ENCODE measurements around the gene EDC4. TPM values are rescaled to one million over a fixed set of nuclear protein-coding genes. Genes with fewer than 3 reads are reported as not detected.

The EDC4 gene
- total RNA-seq, 1 experiment from 2014 or later = 106 TPM

GRCh38 chr16:67825906-67826305 lies 46.9 kb upstream of the EDC4 start:
- H3K9ac ChIP-seq (ENCODE audit: extremely low read depth, insufficient read length, low read length) = no peak overlapping the region
- TF ChIP-seq CTCF (conservative IDR thresholded peaks at IDR 0.05) = no peak
- no peak overlapping the region for H3K4ac ChIP-seq (ENCODE audit: low read depth, low read length)
- Mint-ChIP-seq H3K27ac (no peak overlapping the region), H3K27me3 (ENCODE audit: low read depth) (peaks cover 2% of the 10 kb centered on the region; the same call in 1 of the 2 replicates), H3K4me1 (peaks cover 12 to 15% of the 10 kb centered on the region in 2 experiments), H3K9me3 (no peaks in the 10 kb centered on the region), H3K36me3 (ENCODE audit: insufficient read depth in 1 of 3, low read depth in 3 of 3) (peaks cover 20 to 51% (median 51%) of the 10 kb centered on the region in 3 experiments; a peak in 6 of 7 replicates), H3K4me3 (no peak overlapping the region)
- no CpG with 5 or more reads among the region's 14 CpGs for WGBS (ENCODE audit: extremely low coverage, insufficient read length, low lambda C conversion rate)
- H3K79me2 ChIP-seq (ENCODE audit: insufficient read depth, low read length) = no peaks in the 10 kb centered on the region
- no peak overlapping the region for H2BK20ac ChIP-seq (ENCODE audit: low read depth, low read length, poor library complexity, severe bottlenecking)
- H2BK15ac ChIP-seq (ENCODE audit: low read depth, low read length) = no peak overlapping the region
- no peak for DNase-seq
- no peak overlapping the region for H4K8ac ChIP-seq (replicated peaks; ENCODE audit: insufficient read length, low read depth, low read length)
- no peak overlapping the region for H3K23ac ChIP-seq (ENCODE audit: insufficient read length, low read depth, low read length)
- no peak overlapping the region for H3K18ac ChIP-seq (ENCODE audit: insufficient read length, low read depth, low read length)
- H3K56ac ChIP-seq (ENCODE audit: insufficient read length, low read depth, low read length) = no peak overlapping the region
- no peak overlapping the region for H2AK5ac ChIP-seq (ENCODE audit: insufficient read length, low read length)
- H3K4me2 ChIP-seq (ENCODE audit: insufficient read depth, insufficient read length, low read length) = no peak overlapping the region
- no peaks in the 10 kb centered on the region for H3K79me1 ChIP-seq (ENCODE audit: insufficient read depth, low read depth, low read length, poor library complexity, severe bottlenecking)
- no peak overlapping the region for H2BK120ac ChIP-seq (ENCODE audit: low read depth, low read length, poor library complexity, severe bottlenecking)
- H3K4me1 ChIP-seq (ENCODE audit: insufficient read depth, low read length) = no peaks in the 10 kb centered on the region
- no peaks in the 10 kb centered on the region for H4K20me1 ChIP-seq (ENCODE audit: control insufficient read depth, insufficient read depth, insufficient read length)
- H2BK5ac ChIP-seq (ENCODE audit: insufficient read length, low read length) = no peak overlapping the region
- no peak overlapping the region; the same call in 1 of the 2 replicates for H3K14ac ChIP-seq (ENCODE audit: insufficient read depth, low read length)
- H2AFZ ChIP-seq (ENCODE audit: low read length) = no peak overlapping the region
- no peak overlapping the region for H2BK12ac ChIP-seq (ENCODE audit: insufficient read length, low read depth, low read length)
- no peaks in the 10 kb centered on the region for H3K27me3 ChIP-seq (ENCODE audit: insufficient read depth, low read length)
- no peak overlapping the region for H4K91ac ChIP-seq (ENCODE audit: insufficient read length, low read depth, low read length)
- H4K5ac ChIP-seq (ENCODE audit: insufficient read length, low read depth, low read length) = no peak overlapping the region
- H3K9me3 ChIP-seq (ENCODE audit: control insufficient read depth, low read depth, low read length) = no peaks in the 10 kb centered on the region
- no peak overlapping the region for H3K27ac ChIP-seq (ENCODE audit: insufficient read length, low read depth, low read length)
- H3T11ph ChIP-seq (ENCODE audit: low read length) = no peak overlapping the region
- H3K23me2 ChIP-seq (ENCODE audit: insufficient read length, low read depth, low read length, poor library complexity, severe bottlenecking) = no peaks in the 10 kb centered on the region

Measured in H9 (cell line).